Ovary (tissue), 9 donors: ENCODE data around the gene SLC22A23. TPM values are rescaled to one million over a fixed set of nuclear protein-coding genes. Genes with fewer than 3 reads are reported as not detected.

ENCODE experiments used
- DNase-seq, 5 donors: peaks; one replicate each; pipeline ENCODE4 v3.0.0-alpha.2; 2019 to 2020
- H3K27ac ChIP-seq, 2 donors: fragments of 200-600 bp; one replicate each; pipeline versions ENCODE4 v1.5.1 to v1.8.0; 2019 to 2022
- H3K27me3 ChIP-seq: fragments of 200-600 bp; one replicate; pipeline ENCODE4 v1.8.0; 2022
- H3K36me3 ChIP-seq: fragments of 200-600 bp; sonication (generic); one replicate; pipeline ENCODE4 v1.5.1; 2019
- H3K4me1 ChIP-seq: one replicate; pipeline ENCODE4 v1.8.1; 2013; ENCODE audit warnings: mild to moderate bottlenecking, moderate library complexity; ENCODE audit not compliant: insufficient read depth
- H3K4me3 ChIP-seq: fragments of 200-600 bp; sonication (generic); one replicate; pipeline ENCODE4 v1.5.1; 2017
- H3K9me3 ChIP-seq, 2 donors: fragments of 200-600 bp in 1 of 2; sonication (generic) in 1 of 2; one replicate each; pipeline versions ENCODE4 v1.5.1 to v1.8.1; 2013 to 2019; ENCODE audit warnings: mild to moderate bottlenecking in 1 of 2, moderate library complexity in 1 of 2
- EP300 ChIP-seq: sonication (generic); formaldehyde crosslinking; IDR thresholded peaks from one replicate; pipeline ENCODE4 v1.6.1; 2017; ENCODE audit warnings: antibody characterized with exemption
- POLR2A ChIP-seq: fragments of 450-650 bp; IDR thresholded peaks from one replicate; pipeline ENCODE4 v1.6.1; 2017; ENCODE audit warnings: antibody characterized with exemption, mild to moderate bottlenecking, moderate library complexity
- WGBS, 3 donors: extraction: QIAGEN DNeasy Blood & Tissue Kit in 1 of 3; methylation state at CpG; one replicate each; pipeline versions ENCODE4 v1.1.5 to v1.1.7; 2013 to 2017; 5-methylcytosine and 5-hydroxymethylcytosine counted together
- intact Hi-C, 4 donors: fragments of 100-400 bp; cut with DNase I; formaldehyde crosslinking; loops; one replicate each; pipeline versions ENCODE4 v1.11.0 to v1.15.1; 2022 to 2023
- polyA plus RNA-seq, 2 donors: library from polyadenylated mRNA; stranded (reverse); fragments of 200-250 nt in 1 of 2; fragments of 350-450 nt in 1 of 2; fragmentation: Illumina TruSeq in 1 of 2; extraction: RNeasy Lipid Tissue Mini Kit (QIAGEN cat#74804) in 1 of 2; gene quantifications; one replicate each; pipeline ENCODE4 v1.2.3, GENCODE V29; 2013 to 2014
- total RNA-seq, 7 donors: library from RNA; depleted of rRNA in 2 of 7; stranded (reverse); fragments of >200 nt in 2 of 7; fragmentation: NEBNext Ultra II Directional in 3 of 7; extraction: Animal tissue kit (Norgen Biotek cat#: 25700) in 3 of 7; gene quantifications; one replicate each; pipeline versions ENCODE4 v1.1.0 to v1.2.4, GENCODE V29; 2016 to 2023
- TF ChIP-seq, protein P1 (sequence below), 3 donors: fragments of 450-650 bp in 2 of 3; fragments of 200-600 bp in 1 of 3; IDR thresholded peaks; one replicate each; pipeline versions ENCODE4 v1.5.1 to v1.8.0; 2016 to 2022; ENCODE audit warnings: antibody characterized with exemption in 3 of 3, mild to moderate bottlenecking in 1 of 3
- donor health status: DM: no; HTN: no; CAD: no; lungs with moderate emphysema.
- donor health status: DM: no; HTN: no; CAD: no.
- donor health status: Bipolar disorder and iron deficiency.
- donor health status: DM: yes; HTN: yes; CAD: no.
- donor health status: DM: no; HTN: no; CAD: no.
- donor health status: DM: yes; HTN: yes; CAD: no.

Gene SLC22A23
- total and polyA plus RNA-seq, 9 donors = 2.3 to 31.0 (median 5.2) TPM

DNA sequence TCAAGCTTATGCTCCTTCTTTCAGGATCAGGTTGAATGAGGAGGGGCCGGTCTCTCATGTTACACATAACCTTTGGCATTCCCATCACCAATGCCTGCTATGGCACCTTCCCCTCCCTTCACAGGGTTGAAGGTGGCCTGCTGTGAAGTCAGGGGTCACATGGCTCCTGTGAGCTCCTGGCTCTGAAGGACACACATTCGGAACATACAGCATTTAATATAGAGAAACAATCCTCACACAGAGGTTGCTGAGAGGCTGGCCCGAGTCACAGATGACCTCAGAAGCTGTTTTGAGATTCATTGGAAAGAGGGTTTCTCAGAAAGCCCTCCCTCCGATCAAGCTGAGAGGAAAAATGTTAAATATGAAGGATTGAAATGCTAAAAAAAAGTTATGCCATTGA is 116.0 kb downstream of the SLC22A23 start:
- Histone ChIP-seq H3K9me3 (no peaks in the 10 kb centered on the region), H3K27ac (no peak overlapping the region), H3K4me3 (no peak overlapping the region), H3K4me1 (no peaks in the 10 kb centered on the region), H3K27me3 (no peaks in the 10 kb centered on the region), H3K36me3 (no peaks in the 10 kb centered on the region)
- TF ChIP-seq POLR2A (no peak), EP300 (no peak)
- TF ChIP-seq, protein P1, sequence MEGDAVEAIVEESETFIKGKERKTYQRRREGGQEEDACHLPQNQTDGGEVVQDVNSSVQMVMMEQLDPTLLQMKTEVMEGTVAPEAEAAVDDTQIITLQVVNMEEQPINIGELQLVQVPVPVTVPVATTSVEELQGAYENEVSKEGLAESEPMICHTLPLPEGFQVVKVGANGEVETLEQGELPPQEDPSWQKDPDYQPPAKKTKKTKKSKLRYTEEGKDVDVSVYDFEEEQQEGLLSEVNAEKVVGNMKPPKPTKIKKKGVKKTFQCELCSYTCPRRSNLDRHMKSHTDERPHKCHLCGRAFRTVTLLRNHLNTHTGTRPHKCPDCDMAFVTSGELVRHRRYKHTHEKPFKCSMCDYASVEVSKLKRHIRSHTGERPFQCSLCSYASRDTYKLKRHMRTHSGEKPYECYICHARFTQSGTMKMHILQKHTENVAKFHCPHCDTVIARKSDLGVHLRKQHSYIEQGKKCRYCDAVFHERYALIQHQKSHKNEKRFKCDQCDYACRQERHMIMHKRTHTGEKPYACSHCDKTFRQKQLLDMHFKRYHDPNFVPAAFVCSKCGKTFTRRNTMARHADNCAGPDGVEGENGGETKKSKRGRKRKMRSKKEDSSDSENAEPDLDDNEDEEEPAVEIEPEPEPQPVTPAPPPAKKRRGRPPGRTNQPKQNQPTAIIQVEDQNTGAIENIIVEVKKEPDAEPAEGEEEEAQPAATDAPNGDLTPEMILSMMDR (IDR thresholded peaks at IDR 0.05) = no peak
- WGBS, 3 donors = 59 to 70% (median 60%) methylated on average over 4 of the region's 4 CpGs
- no peak for DNase-seq
- intact Hi-C loops = no loop called here

DNA sequence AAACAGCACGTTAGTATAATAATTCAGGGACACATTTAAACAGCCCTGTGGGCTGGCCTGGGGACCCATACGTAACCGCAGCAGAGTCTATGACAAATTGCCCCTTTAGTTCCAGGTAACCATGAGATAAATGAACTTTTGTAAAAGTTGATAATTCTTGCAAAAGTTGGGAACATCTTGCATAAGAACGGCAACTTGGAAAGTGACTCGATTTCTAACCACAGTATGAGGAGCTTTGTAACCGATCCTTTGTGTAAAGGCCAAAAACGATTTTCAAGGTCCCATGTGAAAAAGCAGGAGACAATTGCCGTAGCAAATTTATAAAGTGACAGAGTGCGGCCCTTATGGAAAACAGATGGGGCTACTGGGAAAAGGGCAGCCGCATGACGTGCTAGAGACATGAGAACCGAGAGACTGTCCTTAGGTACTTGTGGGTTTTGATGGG is 116.5 kb downstream of the SLC22A23 start:
- H3K4me1 ChIP-seq = no peaks in the 10 kb centered on the region
- no peaks in the 10 kb centered on the region for H3K9me3 ChIP-seq
- intact Hi-C loops = no loop called here
- DNase-seq = no peak
- WGBS, 3 donors = 83 to 93% (median 89%) methylated on average over 12 of the region's 12 CpGs
- H3K36me3 ChIP-seq = no peaks in the 10 kb centered on the region
- H3K27ac ChIP-seq = no peak overlapping the region
- H3K4me3 ChIP-seq = no peak overlapping the region
- H3K27me3 ChIP-seq = no peaks in the 10 kb centered on the region
- no peak for TF ChIP-seq EP300
- no peak for TF ChIP-seq POLR2A
- TF ChIP-seq, protein P1 (IDR thresholded peaks at IDR 0.05) = no peak

DNA sequence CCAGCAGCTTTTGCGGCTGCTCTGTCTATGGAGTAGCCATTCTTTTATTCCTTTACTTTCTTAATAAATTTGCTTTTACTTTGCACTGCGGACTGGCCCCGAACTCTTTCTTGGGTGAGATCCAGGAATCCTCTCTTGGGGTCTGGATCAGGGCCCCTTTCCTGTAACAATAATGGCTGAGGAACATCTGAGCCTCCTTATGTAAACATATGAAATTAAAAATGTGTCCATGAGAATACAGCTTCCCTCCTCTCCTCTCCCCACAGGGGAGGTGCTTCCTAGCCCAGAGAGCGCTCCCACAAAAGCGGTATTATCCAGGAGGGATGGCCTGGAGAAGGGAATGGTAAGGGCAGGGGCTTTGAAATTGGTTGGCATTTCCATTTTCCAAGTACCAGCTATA is 117.0 kb downstream of the SLC22A23 start:
- 94 to 98% (median 97%) methylated on average over 5 of the region's 5 CpGs for WGBS, 3 donors
- intact Hi-C loops = no loop called here
- no peak for DNase-seq
- TF ChIP-seq POLR2A (no peak), EP300 (no peak)
- TF ChIP-seq, protein P1 (IDR thresholded peaks at IDR 0.05) = no peak
- H3K27me3 ChIP-seq = no peaks in the 10 kb centered on the region
- no peak overlapping the region for H3K4me3 ChIP-seq
- no peaks in the 10 kb centered on the region for H3K36me3 ChIP-seq
- H3K9me3 ChIP-seq = no peaks in the 10 kb centered on the region
- H3K27ac ChIP-seq = no peak overlapping the region
- H3K4me1 ChIP-seq = no peaks in the 10 kb centered on the region

DNA sequence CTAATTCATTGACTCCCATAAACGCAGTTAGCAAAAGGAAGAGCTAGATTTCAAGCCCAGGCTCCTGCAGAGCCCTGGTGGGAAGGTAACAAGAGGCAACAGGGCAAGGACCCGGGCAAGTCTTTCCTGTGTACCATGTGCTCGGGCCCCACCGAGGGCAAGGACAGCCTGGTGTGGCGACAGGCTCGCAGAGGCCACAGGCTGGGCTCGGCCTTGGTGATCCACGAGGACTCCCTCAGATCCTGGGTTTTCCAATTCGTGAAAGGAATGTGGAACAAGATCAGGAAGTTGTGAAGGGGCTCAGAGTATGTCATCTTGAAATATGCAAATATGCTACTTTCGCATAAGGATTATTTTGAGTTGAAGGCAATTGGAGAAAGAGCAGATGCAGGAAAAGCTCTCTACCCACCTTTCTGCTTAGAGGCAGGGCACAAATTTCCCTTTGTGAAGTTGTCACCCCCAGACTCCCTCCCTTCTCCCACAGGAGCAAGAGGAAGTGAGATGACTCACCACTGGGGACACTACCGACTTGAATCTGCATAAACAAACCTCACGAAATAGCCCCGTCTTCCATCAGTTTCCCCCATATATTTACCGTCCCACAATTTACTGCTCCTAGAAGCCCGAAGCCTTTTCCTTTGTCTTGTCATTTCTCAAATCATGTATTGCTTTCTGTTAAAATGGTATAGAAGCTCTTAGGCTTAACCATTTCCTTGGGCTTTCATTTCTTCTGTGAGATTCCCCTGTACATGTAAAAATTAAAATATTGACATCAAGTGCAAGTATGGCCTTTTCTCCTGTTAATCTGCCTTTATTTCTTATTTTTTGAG is 119.1 kb downstream of the SLC22A23 start:
- no peak for DNase-seq
- no peaks in the 10 kb centered on the region for H3K36me3 ChIP-seq
- no peak overlapping the region for H3K27ac ChIP-seq
- H3K27me3 ChIP-seq = no peaks in the 10 kb centered on the region
- H3K9me3 ChIP-seq = no peaks in the 10 kb centered on the region
- WGBS, 3 donors = 75 to 79% (median 78%) methylated on average over 15 of the region's 15 CpGs
- TF ChIP-seq, protein P1 (IDR thresholded peaks at IDR 0.05) = no peak
- TF ChIP-seq POLR2A (no peak), EP300 (no peak)
- intact Hi-C loops = no loop called here
- peaks cover 3% of the 10 kb centered on the region for H3K4me1 ChIP-seq
- no peak overlapping the region for H3K4me3 ChIP-seq
